Measurements from ENCODE around the gene PRG2.

- TF ChIP-seq MAZ (IDR thresholded peaks at IDR 0.05; ENCODE audit: borderline replicate concordance, low read depth, low read length) (no peak; the same call in 1 of the 2 replicates), POLR2A (IDR thresholded peaks at IDR 0.05; ENCODE audit: low read depth, low read length) (no peak), CTCF (conservative IDR thresholded peaks at IDR 0.05; ENCODE audit: low read depth, low read length) (no peak), BHLHE40 (IDR thresholded peaks at IDR 0.05; ENCODE audit: low read depth, low read length) (peak; percentile 27; the same call in 1 of the 2 replicates), MAFK (IDR thresholded peaks at IDR 0.05; ENCODE audit: low read depth, low read length) (peak; percentile 26; the same call in 1 of the 2 replicates), RFX5 (IDR thresholded peaks at IDR 0.05; ENCODE audit: low read depth, low read length) (no peak), RAD21 (IDR thresholded peaks at IDR 0.05; ENCODE audit: low read length) (no peak; the same call in 1 of the 2 replicates), MXI1 (IDR thresholded peaks at IDR 0.05; ENCODE audit: borderline replicate concordance, low read depth, low read length) (no peak), CHD1 (IDR thresholded peaks at IDR 0.05; ENCODE audit: low read depth, low read length) (no peak), SMC3 (IDR thresholded peaks at IDR 0.05; ENCODE audit: low read depth, low read length) (peak; percentile 17; the same call in 1 of the 2 replicates), RCOR1 (IDR thresholded peaks at IDR 0.05; ENCODE audit: insufficient replicate concordance, low read length) (peak; percentile 39), CEBPB (IDR thresholded peaks at IDR 0.05; ENCODE audit: low read depth, low read length) (peak; percentile 100), ELK1 (IDR thresholded peaks at IDR 0.05; ENCODE audit: borderline replicate concordance, low read depth, low read length) (no peak), FOS (IDR thresholded peaks at IDR 0.05; ENCODE audit: low read depth, low read length) (peak; percentile 75)
Measured at GRCh38 chr11:57434640-57435546, 44.4 kb upstream of the PRG2 start.
